Suprapubic skin (tissue), 4 donors: Measurements from ENCODE around the gene GPER1.
"Not testable (repeated sequence)": the region's sequence is repeated elsewhere in the genome, so short reads cannot be mapped to it uniquely, and the experiment has no call there.

Source experiments
- EP300 ChIP-seq: sonication (generic); formaldehyde crosslinking; IDR thresholded peaks from one replicate; pipeline ENCODE4 v1.6.1; 2017; ENCODE audit warnings: antibody characterized with exemption
- POLR2A ChIP-seq, 2 donors: fragments of 450-650 bp; IDR thresholded peaks; one replicate each; pipeline ENCODE4 v1.6.1; 2017; ENCODE audit warnings: antibody characterized with exemption in 2 of 2, mild to moderate bottlenecking in 2 of 2, moderate library complexity in 2 of 2
- POLR2AphosphoS5 ChIP-seq, 3 donors: sonication (generic); formaldehyde crosslinking; IDR thresholded peaks; one replicate each; pipeline ENCODE4 v1.6.1; 2017; ENCODE audit warnings: antibody characterized with exemption in 3 of 3
- TF ChIP-seq, protein P1 (sequence below), 2 donors: fragments of 200-600 bp in 1 of 2; fragments of 450-650 bp in 1 of 2; sonication (generic) in 1 of 2; IDR thresholded peaks; one replicate each; pipeline ENCODE4 v1.5.1; 2016 to 2019; ENCODE audit warnings: antibody characterized with exemption in 2 of 2, mild to moderate bottlenecking in 1 of 2, moderate library complexity in 1 of 2

DNA sequence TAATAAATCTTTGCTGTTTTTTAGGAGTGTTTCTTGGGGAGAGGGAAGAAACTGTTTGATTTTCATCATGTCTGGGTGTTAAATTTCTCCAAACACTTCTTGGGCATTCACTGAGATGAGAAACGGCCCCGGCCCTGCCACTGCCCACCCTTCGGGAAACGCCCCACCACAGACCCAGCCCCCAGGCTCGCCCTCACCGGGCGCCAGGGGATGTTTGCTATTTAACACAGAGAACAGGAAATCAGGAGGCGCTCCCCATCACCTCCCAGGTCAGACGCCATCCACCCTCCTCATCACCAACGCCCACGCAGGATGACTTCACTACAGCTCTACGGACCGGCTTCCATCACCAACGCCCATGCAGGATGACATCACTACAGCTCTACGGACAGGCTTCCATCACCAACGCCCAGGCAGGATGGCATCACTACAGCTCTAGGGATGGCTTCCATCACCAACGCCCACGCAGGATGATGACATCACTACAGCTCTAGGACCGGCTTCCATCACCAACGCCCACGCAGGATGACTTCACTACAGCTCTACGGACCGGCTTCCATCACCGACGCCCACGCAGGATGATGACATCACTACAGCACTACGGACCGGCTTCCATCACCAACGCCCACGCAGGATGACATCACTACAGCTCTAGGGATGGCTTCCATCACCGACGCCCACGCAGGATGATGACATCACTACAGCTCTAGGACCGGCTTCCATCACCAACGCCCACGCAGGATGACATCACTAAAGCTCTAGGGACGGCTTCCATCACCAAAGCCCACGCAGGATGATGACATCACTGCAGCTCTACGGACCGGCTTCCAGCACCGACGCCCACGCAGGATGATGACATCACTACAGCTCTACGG lies 27.5 kb downstream of the GPER1 start:
- TF ChIP-seq, protein P1, sequence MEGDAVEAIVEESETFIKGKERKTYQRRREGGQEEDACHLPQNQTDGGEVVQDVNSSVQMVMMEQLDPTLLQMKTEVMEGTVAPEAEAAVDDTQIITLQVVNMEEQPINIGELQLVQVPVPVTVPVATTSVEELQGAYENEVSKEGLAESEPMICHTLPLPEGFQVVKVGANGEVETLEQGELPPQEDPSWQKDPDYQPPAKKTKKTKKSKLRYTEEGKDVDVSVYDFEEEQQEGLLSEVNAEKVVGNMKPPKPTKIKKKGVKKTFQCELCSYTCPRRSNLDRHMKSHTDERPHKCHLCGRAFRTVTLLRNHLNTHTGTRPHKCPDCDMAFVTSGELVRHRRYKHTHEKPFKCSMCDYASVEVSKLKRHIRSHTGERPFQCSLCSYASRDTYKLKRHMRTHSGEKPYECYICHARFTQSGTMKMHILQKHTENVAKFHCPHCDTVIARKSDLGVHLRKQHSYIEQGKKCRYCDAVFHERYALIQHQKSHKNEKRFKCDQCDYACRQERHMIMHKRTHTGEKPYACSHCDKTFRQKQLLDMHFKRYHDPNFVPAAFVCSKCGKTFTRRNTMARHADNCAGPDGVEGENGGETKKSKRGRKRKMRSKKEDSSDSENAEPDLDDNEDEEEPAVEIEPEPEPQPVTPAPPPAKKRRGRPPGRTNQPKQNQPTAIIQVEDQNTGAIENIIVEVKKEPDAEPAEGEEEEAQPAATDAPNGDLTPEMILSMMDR (IDR thresholded peaks at IDR 0.05), result not testable (repeated sequence)
- not testable (repeated sequence) for TF ChIP-seq POLR2A (IDR thresholded peaks at IDR 0.05); EP300; POLR2AphosphoS5 (IDR thresholded peaks at IDR 0.05)
